Activated T-cell treated with anti-CD3 and anti-CD28 coated beads for 24 hours (primary cell): ENCODE measurements around the gene KCTD1.

Experiments
- DNase-seq: peaks from one replicate; pipeline ENCODE4 v3.0.0-alpha.2; 2020; ENCODE audit warnings: low read depth

KCTD1 gene

DNA sequence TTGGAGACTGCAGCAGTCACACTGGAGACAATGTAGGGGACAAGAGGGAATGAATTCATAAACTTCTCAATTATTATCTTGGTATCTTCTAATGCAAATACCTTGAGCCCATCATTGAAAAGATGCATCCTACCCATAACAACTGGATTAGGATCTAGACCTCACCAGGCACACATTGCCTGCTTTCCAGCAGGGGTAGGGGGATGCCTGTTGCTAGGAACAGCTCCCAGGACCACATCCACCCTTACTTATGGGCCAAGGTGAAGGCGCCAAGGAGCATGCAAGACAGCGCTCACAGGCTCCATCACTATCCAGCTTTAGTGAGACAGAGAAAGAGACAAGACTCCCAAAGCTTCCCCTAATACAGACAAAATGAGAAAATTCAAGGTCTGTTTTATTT is 24.4 kb downstream of the KCTD1 start:
- DNase-seq = no peak

DNA sequence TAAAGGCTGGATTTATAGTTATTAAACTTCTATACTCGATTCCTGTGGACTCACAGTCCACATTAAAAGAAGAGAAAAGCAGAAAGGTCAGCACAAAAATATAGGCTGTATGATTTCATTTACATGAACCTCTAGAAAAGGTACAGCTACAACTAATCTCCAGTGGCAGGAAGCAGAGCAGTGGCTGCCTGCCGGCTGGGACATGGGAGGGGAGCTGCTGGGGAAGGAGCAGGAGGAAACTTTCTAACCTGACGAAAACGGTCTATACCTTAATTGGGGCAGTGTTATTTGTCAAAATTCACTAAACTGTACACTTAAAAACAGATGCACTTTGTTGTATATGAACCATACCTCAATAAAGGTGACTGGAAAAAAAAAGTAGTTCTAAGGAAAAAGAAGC is 26.7 kb downstream of the KCTD1 start:
- no peak for DNase-seq

DNA sequence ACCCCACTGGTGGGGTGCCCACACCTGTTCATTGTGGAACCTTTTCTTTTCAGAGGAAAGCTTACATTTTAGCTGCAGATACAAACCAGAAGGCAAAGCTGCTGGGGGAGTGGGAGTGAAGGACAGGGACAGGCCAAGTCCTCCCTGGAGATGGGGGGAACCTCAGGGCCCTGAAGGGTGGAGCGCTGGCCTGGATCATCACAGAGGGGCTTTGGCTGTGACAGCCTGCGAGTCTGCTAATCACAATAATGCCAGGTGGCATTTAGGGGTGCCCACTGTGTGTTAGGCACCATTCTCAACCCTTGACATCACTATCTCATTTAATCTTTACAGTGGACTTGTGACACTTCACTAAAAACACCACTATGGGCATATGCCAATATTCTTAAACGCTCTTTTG is 27.4 kb downstream of the KCTD1 start:
- no peak for DNase-seq

DNA sequence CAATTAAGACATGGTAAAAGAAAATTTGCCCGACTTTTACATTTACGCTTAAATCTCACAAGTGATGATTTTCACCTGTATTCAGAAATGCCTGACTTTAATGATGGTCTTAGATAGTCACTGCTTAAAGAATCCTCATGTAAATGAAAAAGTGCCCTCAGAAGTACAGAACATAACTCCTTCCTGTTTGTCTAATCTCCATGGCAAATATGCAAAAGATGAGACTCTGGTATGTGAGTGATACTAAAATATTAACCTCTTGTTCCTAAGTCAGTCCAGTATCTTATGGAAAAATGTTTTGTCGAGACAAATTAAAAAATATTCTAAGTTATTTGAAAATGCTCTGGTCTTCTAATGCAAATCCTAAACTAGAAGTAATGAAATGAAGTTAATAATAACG is 29.2 kb downstream of the KCTD1 start:
- DNase-seq = no peak

DNA sequence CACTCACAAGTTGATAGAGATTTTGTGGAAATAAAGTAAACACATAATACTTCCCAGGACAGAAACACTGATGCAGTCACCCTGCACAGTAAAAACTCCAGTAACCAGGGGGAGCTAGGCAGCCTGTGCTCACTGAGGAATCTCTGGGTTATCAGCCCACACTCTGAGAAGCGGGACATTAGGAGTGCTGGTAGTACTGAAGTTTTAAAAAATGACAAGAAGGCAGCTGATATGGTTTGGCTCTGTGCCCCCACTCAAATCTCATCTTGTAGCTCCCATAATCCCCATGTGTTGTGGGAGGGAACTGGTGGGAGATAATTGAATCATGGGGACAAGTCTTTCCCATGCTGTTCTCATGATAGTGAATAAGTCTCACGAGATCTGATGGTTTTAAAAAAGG is 31.4 kb downstream of the KCTD1 start:
- DNase-seq = no peak

DNA sequence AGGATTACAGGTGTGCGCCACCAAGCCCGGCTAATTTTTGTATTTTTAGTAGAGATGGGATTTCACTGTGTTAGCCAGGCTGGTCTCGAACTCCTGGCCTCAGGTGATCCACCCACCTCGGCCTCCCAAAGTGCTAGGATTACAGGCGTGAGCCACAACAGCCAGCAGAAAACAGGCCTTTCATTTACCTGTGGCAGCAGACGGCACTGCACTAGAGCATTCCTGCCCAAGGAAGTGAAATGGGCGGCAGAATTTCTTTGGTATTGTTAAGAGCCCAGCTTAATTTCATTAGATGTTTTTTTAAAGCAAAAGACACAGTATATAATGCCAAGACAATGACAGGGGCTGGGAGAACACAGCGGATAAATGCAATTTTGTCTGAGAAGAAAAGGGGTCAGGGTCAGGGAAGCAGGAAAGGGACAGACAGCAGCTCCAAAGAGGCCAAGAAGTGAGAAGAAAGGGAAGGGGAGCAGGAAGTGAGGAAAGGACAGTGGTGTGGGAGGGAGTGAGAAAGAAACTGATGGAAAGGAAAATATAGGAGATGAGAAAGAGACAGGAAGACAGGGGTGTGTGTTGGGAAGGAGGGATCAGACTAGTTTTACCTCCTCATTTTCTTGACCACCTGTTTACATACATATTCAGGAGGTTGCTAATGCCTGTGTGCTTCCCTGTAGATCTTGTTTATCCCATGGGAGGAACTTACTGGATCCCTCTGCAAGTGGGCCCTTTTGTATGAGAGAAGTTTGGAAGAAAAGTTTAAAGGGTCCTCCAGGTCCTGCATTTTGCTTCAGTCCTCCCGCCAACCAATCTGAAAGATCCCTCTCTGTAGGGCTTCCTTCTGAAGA is 32.5 kb downstream of the KCTD1 start:
- DNase-seq = no peak

DNA sequence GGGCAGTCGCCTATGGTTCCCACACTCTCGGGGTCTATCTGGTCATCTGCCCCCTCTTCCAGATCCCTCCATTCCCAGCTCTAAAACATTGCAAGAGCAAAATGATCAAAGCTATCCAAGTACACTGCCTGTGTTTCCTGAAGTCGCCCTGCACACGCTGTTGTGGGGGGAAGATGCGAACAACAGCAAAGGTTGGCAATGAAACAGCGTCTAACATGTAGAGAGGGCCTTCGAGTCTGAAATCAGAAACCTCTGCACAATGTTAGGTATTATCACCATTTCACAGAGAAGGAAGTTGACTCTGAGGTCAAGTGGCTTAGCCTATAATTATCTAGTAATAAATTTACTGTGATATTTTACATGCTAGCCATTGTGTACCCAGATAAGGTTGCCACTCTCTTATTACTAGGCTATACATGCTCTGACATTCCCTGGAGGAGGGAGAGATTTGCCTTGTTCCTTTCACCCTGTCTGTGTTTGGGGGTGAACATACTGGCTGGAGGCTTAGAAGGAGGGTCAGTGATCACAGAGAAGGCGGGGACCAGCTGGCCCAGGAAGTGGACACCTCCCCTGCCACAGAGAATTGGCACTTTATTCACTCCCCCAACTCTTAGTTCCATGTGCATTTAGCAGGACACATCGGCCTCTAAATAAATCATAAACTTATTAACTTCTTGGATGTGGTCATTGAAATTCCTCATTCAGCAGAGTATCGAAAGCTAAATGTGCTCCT is 36.8 kb downstream of the KCTD1 start:
- DNase-seq = no peak

DNA sequence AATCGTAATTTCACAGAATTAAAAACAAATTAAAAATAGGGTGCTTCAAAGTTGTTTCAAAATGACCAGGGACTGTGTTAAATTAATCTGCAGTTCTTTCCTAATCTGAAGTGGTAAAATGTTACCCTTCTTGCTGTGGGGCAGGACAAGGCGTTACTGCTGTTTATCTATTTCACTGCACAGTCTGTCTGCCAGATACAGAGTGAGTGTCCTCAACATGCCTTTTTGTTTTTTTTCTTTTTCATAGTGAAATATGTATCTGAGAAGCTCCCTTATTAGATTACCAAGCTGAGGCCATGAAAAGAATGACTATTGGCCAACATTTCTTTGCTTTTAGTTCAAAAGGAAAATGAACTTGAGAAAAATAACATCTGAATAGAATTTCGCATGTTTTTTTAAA is 38.0 kb downstream of the KCTD1 start:
- no peak for DNase-seq

DNA sequence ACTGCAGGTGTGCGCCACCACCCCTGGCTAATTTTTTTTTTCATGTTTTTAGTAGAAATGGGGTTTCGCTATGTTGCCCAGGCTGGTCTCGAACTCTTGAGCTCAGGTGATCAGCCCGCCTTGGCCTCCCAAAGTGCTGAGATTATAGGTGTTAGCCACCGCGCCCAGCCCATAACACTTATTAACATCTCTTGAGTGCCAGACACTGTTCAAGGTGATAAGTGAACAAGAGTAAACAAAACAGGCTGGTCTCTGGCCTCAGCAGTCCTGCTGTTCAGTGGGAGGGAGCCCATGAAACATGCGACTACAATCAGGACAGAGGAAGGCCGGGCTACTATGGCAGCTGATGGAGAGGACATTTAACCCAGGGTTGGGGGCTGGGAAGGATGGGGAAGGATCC is 42.3 kb downstream of the KCTD1 start:
- no peak for DNase-seq

DNA sequence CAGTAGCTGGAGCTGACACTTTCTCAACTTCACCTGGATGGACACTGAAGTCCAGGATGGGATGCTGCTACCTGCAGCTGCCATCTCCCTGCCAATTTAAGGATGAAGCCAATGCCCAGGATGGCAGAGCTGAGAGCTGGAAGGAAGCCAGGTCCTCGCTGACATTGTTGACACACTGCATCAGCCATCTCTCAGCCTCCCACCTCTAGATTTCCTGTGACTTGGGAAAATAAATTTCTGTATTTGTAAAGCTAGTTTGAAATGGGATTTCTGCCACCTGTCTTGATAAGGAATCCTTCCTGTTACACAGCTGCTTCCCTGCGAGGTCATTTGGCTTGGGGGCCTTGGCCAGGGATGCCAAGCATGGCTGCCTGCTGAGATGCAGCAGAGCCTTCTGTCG is 43.5 kb downstream of the KCTD1 start:
- no peak for DNase-seq

DNA sequence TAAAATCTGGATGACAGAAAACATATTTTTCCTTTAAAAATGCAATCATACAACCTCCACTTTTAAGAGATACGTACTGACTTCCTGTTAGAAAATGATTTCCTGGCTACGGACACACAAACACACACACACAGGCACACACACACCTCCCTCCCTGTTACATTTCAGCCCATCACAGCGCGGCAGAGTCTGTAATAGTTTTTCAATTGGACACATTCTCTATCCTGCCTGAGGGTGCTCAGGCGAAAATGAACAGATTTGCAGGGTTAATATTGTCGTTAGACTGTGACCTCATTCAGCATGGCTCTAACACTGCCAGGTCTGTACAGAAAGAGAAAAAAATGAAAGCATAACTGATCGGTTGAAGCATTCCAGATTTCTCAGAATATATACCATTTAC is 45.0 kb downstream of the KCTD1 start:
- DNase-seq = no peak

DNA sequence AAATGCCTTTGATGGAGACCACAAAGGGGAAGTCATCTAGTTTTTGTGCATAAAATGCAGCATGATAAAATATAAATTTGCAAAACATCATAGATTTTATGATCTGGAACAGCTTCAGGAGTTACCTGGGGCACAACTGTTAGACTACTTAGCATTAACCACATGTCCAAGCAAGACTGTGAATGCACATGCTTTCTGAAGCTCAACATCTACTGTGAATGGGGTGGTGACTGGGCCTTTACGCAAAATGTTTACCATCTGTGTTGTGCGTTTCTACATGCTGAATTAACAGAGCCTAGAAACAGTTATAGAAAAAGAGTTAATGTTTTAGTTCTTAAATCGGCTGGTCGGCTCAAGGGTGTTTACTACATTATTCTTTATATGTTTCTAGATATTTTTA is 45.5 kb downstream of the KCTD1 start:
- DNase-seq = no peak

DNA sequence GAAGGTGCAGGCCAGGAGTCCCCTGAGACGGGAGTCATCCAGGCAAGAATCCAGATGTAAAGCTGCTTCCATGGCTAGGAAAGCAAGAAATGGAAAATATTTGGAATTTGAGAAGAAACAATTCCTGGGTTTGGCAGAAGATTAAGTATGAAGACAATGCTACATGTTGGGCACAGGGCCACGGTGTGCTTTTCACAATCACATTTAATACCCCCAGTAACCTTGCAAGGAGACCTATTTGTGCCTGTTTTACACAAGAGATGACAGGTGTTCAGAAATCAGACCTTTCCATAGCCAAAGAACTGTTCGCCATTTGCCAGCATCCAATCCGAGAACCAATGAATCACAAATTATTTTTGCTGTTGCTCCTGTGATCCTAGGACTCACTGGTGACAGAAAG is 50.5 kb downstream of the KCTD1 start:
- no peak for DNase-seq

DNA sequence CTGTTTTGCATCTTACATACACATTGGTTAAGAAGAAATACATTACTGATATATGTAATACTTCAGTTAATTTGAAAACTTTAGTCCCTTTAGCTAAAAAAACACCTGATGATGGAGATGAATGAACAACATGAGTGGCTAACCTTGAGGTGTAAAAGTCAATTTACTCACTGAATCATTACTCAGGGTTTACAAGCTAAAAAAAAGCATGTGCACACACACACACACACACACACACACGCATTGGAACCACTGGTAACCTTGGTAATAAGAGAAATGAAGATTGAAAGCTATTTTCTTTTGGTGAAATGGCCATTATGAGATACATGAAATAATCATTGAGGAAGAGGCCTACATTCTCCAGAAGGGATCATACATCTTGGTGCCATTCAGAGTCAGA is 51.8 kb downstream of the KCTD1 start:
- DNase-seq = no peak

DNA sequence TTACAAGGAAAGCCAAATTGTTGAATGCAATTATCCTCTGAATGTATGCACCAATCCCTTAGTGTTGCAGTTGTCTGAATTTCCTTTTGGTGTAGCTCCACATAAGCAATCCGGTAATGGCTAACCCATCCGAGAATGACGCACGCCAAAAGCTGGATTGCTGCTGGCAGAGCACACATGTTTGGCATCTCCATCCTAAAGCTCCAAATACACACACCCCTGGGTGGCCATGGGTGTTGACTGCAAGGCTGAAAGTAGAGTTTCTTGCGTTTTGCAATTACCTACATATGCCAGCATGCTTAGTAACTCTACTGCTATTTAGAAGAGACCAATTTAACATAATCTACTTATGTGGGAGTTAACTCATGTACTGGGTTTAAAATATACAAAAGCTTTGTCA is 53.1 kb downstream of the KCTD1 start:
- DNase-seq = no peak

DNA sequence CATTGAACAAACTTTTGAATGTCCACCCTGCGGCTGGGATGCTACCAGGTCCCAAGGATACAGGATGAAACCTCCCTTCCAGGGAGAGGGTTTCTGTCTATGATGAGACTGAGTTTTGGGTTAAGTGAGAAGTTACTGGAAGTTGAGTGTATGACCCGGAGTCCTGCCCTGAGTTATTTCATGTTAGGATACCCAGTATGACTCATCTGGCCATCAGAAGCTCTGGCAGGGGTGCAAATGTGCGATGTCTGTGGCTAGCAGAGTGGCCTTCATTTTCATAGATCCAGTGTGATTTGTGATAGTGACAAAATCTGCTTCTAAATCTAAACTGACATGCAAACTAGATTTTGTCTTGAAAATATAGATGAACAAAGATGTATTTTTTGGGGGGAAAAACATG is 55.3 kb downstream of the KCTD1 start:
- DNase-seq = no peak

DNA sequence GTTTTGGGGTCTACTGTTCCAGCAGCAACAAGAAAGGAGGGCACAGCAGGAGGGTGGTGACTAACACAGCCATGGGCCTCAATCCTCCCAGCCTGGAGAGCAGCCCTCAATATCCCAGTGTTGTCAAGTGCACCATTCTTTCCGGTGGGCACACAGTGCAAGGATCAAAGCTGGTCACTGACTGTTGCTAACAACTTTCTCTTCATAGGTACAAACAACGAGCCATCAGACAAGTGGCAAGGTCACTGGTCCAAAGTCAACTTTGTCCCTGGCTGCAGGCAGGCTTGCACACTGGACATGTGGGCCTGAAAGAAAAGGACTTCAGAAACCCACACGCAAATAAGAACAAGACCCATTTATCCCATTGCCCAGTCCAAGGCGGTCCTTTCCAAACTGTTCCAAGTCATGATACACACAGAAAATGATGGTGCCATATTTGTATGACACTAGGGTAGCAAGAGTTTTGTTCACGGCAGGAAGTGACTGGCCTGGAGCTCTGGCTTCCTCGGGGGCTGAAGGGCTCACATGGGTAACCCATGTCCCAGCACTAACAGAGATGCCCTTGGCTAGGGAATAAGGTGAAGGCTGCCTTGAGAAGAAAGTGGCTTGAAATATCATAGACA is 57.0 kb downstream of the KCTD1 start:
- no peak for DNase-seq

DNA sequence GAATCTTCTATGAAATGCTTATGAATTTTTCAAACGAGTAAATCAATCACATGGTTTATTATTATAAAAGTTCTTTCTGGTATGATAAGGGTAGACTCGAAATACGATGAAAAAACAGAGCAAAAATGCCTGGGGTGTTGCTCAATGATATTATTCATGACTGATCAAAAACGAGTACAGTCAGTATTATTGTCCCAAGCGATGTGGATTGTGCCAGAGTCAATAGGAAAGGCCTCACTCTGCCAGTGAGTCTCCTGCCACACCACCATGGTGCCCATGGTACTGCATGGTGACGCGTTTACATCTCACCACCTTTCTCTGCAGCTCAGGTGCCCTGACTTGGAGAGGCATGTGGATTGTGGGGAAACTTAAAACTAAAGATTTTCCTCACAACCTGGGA is 58.5 kb downstream of the KCTD1 start:
- no peak for DNase-seq

DNA sequence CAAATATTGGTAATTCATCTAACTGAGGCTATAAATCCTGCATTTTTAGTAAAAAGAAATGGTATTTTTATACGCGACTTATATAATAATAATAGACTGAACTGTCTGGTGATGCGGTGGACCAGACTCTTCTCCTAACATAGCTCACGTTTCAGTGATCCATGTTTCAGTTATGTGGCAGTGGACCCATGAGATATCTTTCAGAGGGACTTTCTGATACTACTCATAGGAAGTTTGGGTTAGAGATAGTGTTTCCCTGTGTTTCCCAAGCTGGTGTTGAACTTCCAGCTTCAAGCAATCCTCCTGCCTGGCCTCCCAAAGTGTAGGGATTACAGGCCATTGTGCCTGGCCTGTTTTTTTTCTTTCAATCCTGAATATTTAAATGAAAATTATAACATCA is 59.2 kb downstream of the KCTD1 start:
- no peak for DNase-seq

DNA sequence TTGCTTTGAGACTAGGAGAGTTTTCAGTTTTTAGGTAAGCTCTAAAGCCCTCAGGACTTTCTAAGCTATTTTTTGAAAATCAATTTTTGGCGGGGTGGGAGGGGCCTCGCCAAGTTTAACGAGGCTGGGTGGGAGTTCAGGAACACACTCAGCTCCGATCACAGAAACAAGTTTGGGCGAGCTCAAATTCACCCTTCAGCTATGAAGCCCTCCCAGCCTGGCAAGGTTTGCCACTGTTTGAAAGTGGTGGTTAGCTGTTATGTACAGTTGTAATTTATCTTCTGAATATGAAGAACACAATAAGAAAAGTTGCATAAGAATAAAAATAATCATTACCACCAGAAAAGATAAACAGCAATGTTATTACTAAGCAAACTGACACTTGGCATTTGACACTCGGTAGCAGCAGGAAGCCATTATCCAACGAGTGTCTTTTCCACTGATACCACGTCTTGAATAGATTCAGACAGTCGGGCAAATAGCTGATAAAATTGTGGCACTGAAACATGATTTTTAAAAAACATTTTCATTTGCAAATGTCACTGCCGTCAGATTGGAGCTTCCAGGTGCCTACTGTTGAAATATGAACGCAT is 59.8 kb downstream of the KCTD1 start:
- no peak for DNase-seq

DNA sequence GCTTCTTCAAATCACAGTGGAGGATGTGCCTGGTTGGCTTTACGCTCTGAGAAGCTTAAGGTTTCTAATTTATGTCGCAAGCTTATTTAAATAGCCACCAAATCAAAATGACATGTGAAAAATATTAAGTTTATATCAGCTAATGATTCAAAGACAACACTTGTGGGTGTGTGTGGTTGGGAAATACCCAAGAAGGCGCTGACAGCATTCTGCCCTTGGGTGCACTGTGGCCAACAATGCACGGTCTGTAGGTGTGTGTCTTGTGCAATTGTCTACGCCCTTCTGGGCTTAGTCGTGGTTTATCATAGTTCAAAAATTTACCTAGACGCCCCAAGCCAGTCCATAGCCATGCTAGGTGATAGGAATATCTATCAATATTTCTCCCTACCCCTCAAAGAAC is 60.9 kb downstream of the KCTD1 start:
- no peak for DNase-seq

DNA sequence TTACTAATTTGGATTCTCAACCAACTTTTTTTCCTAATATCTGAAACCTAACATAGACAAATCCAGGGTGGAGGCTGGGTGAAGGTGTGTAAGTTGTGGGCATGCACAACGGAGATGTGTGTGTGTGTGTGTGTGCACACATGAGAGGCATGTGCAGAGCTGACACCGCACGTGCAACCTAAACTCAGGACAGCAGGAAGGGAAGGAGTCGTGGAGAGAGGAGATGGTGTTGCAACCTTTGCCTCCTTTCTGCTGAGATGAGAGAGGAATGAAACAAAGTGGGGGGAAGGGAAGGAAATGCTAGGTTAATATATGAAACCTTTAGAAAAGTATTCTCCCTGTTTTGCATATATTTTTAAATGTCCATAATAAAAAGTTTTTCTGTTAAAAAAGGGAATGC is 64.7 kb downstream of the KCTD1 start:
- DNase-seq = no peak

DNA sequence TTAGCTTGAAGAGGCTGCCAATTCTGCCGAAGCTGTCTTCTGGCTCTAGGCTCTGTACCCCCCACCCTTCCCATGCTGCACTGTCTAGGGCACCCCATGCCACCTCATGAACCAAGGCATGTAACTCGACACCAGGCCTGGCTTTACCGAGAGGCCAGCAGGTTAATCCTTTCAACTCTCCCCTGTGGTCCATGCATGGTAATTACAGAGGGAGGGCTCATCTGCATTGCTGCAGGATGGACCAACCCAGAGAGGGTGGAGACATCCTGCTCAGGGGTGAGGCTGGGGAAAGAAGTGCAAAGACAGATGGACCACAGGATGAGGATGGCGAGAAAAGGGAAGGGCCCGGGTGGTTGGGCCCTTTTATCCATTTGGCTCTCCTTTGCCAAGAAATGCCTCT is 65.8 kb downstream of the KCTD1 start:
- no peak for DNase-seq
